ENCODE measurements around the gene EMSY.

DNA sequence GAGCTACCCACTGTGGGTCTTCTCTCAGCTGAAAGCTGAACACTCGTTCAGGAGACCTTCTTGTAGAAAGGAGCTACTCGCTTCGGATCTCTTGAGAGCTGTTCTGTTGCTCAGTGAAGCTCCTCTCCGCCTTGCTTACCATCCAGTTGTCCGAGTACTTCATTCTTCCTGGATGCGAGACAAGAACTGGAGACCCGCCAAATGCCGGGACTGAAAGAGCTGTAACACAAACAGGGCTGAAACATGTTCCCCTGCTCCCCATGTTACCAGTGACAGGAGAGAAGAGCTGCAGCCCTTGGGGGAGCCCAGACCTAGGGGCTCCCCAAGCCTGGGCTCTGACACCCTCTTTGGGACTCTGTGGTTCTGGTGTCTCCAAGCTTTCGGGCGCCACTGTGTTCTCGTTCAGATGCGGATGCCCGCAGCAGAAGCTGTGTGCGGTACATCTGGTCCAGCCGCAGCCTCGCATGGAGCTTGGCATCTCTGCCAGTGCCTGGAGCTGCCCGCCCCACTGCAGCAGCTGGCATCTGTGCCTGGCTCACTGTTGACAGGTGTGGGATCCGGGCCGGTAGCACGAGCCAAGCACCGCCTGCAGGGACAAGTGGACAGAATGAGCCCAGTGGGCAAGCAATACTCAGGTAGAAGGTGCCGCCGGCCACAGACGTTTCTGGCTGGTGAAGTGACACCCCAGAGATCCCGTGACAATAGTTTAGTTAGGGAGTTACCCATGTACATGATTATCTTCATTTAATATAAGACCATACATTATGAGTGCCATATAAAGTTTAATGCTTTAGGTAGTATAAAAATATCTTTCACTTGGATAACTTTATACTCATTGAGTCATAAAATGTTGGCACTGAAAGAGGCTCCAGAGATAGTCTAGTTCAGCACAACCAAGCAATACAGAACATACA is 49.1 kb downstream of the EMSY start:
- TF ChIP-seq, protein P1, sequence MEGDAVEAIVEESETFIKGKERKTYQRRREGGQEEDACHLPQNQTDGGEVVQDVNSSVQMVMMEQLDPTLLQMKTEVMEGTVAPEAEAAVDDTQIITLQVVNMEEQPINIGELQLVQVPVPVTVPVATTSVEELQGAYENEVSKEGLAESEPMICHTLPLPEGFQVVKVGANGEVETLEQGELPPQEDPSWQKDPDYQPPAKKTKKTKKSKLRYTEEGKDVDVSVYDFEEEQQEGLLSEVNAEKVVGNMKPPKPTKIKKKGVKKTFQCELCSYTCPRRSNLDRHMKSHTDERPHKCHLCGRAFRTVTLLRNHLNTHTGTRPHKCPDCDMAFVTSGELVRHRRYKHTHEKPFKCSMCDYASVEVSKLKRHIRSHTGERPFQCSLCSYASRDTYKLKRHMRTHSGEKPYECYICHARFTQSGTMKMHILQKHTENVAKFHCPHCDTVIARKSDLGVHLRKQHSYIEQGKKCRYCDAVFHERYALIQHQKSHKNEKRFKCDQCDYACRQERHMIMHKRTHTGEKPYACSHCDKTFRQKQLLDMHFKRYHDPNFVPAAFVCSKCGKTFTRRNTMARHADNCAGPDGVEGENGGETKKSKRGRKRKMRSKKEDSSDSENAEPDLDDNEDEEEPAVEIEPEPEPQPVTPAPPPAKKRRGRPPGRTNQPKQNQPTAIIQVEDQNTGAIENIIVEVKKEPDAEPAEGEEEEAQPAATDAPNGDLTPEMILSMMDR (IDR thresholded peaks at IDR 0.05), result no peak
- TF ChIP-seq POLR2A (IDR thresholded peaks at IDR 0.05), result no peak

Data from prostate gland (tissue), 2 donors.